ENCODE results near the gene SPATA6. TPM values are rescaled to one million over a fixed set of nuclear protein-coding genes. Genes with fewer than 3 reads are reported as not detected.

Gene SPATA6
- polyA plus RNA-seq, 1 donor from 2014 or later: 3.2 TPM

GRCh38 chr1:48472638-48473037 lies 634 bp upstream of the SPATA6 start:
- H3K36me3 ChIP-seq (ENCODE audit: insufficient read depth, low read length): no peaks in the 10 kb centered on the region
- H3K27ac ChIP-seq (ENCODE audit: low read length): peak overlapping the region; percentile 54
- no peaks in the 10 kb centered on the region for H3K9me3 ChIP-seq (ENCODE audit: low read length)
- H3K9me2 ChIP-seq (ENCODE audit: insufficient read depth, low read length): no peaks in the 10 kb centered on the region
- no peaks in the 10 kb centered on the region for H3F3A ChIP-seq (ENCODE audit: insufficient read depth, low read length, poor library complexity, severe bottlenecking)
- peak overlapping the region; percentile 47 for H2AFZ ChIP-seq (ENCODE audit: low read depth, low read length)
- H3K9ac ChIP-seq (ENCODE audit: low read length): peak overlapping the region; percentile 69
- TF ChIP-seq SMC3 (conservative IDR thresholded peaks at IDR 0.05; ENCODE audit: poor library complexity): no peak
- TF ChIP-seq EZH2 (IDR thresholded peaks at IDR 0.05; ENCODE audit: borderline replicate concordance, insufficient read depth, low read length, poor library complexity, severe bottlenecking): no peak
- no peak for TF ChIP-seq TAF1 (IDR thresholded peaks at IDR 0.05; ENCODE audit: low read depth)
- no peak for TF ChIP-seq RAD21 (conservative IDR thresholded peaks at IDR 0.05)
- no peak for TF ChIP-seq POLR2AphosphoS5 (IDR thresholded peaks at IDR 0.05)
- TF ChIP-seq CTCF (IDR thresholded peaks at IDR 0.05; ENCODE audit: poor library complexity, severe bottlenecking): no peak
- TF ChIP-seq EP300 (conservative IDR thresholded peaks at IDR 0.05; ENCODE audit: poor library complexity, severe bottlenecking): no peak
- H3K79me2 ChIP-seq (replicated peaks; ENCODE audit: insufficient read depth, low read length): no peaks in the 10 kb centered on the region
- H3K4me3 ChIP-seq (ENCODE audit: low read length): peak overlapping the region; percentile 87
- peak overlapping the region; percentile 77 for H3K4me2 ChIP-seq (ENCODE audit: low read length)
- no peaks in the 10 kb centered on the region for H4K20me1 ChIP-seq (ENCODE audit: insufficient read depth)
- no peaks in the 10 kb centered on the region for H3K27me3 ChIP-seq (ENCODE audit: insufficient read depth, low read depth, low read length)

GRCh38 chr1:48470950-48471690 lies 884 bp downstream of the SPATA6 start:
- Histone ChIP-seq H3K36me3 (ENCODE audit: insufficient read depth, low read length) (no peaks in the 10 kb centered on the region), H3K9me2 (ENCODE audit: insufficient read depth, low read length) (no peaks in the 10 kb centered on the region), H3K4me3 (ENCODE audit: low read length) (peak overlapping the region; percentile 87), H3K79me2 (replicated peaks; ENCODE audit: insufficient read depth, low read length) (peaks cover 2% of the 10 kb centered on the region), H3K4me2 (ENCODE audit: low read length) (peak overlapping the region; percentile 34), H3K9ac (ENCODE audit: low read length) (peak overlapping the region; percentile 69), H3K9me3 (ENCODE audit: low read length) (no peaks in the 10 kb centered on the region), H3K27ac (ENCODE audit: low read length) (no peak overlapping the region), H4K20me1 (ENCODE audit: insufficient read depth) (no peaks in the 10 kb centered on the region), H2AFZ (ENCODE audit: low read depth, low read length) (peak overlapping the region; percentile 37), H3F3A (ENCODE audit: insufficient read depth, low read length, poor library complexity, severe bottlenecking) (no peaks in the 10 kb centered on the region), H3K27me3 (ENCODE audit: insufficient read depth, low read depth, low read length) (no peaks in the 10 kb centered on the region)
- TF ChIP-seq TAF1 (IDR thresholded peaks at IDR 0.05; ENCODE audit: low read depth): no peak
- no peak for TF ChIP-seq EP300 (conservative IDR thresholded peaks at IDR 0.05; ENCODE audit: poor library complexity, severe bottlenecking)
- no peak for TF ChIP-seq RAD21 (conservative IDR thresholded peaks at IDR 0.05)
- no peak for TF ChIP-seq CTCF (IDR thresholded peaks at IDR 0.05; ENCODE audit: poor library complexity, severe bottlenecking)
- no peak for TF ChIP-seq EZH2 (IDR thresholded peaks at IDR 0.05; ENCODE audit: borderline replicate concordance, insufficient read depth, low read length, poor library complexity, severe bottlenecking)
- no peak for TF ChIP-seq MXI1 (conservative IDR thresholded peaks at IDR 0.05; ENCODE audit: poor library complexity, severe bottlenecking)
- TF ChIP-seq REST (IDR thresholded peaks at IDR 0.05; ENCODE audit: borderline replicate concordance): no peak

All from neural cell (in vitro differentiated cells).